Measurements from ENCODE around the gene FSTL4.
"Not testable (repeated sequence)": the region's sequence is repeated elsewhere in the genome, so short reads cannot be mapped to it uniquely, and the experiment has no call there.

The FSTL4 gene

DNA sequence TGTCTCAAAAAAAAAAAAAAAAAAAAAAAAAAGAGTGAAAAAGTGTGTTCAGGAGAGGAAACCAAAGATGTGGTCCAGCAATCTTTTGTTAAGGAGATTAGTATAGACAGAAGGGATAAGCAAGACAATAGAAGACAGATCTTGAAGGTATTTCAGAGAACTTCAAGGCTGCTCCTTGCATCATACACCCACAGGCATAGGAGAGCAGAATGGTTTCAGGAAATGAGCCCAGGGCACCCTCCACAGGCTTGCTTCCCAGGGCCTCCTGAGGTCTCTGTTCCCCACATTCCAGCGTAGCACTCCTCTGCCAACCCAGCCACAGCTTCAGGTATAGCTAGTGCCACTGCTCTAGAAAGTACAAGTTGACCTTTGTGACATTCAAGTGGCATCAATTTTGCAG is 65.8 kb downstream of the FSTL4 start:
- no peak for DNase-seq

DNA sequence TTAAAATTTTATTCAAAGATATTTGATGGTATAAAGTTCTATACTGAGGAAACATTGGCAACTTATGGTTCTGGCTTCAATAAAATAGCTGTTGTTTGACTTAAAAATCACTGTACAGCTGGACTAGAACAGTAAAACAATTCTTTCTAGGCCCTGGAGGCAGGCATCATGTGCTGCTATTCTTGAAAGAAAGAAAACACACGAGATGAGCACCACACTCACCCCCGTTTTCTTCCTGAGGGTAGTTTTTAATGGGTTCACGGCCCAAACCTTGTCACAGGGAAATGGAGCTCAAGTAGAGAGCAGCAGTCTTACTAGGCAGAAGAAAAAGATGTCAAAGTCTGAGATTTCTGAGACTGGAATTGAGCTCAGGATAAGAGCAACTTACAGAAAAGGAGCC is 68.0 kb downstream of the FSTL4 start:
- DNase-seq, result no peak

- no peak for DNase-seq
These were observed 72.5 kb downstream of the FSTL4 start for GRCh38 chr5:133539818-133540217.

DNA sequence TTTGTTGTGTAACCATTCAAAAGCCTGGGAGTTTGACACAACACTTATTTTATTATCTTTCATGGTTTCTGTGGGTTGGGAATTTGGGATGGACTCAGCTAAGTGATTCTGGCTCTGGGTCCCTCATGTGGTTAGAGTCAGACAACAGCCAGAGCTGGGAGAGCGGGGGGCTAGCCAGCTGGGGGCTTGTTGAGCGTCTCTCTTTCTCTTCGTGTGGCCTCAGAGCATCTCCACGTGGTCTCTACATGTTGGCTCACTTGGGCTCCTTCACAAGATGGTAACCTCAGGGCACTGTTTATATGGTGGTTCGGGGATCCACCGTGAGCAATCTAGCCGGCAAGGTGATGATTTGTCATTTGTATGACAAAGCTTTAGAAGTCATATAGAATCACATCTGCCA is 73.6 kb downstream of the FSTL4 start:
- no peak for DNase-seq

DNA sequence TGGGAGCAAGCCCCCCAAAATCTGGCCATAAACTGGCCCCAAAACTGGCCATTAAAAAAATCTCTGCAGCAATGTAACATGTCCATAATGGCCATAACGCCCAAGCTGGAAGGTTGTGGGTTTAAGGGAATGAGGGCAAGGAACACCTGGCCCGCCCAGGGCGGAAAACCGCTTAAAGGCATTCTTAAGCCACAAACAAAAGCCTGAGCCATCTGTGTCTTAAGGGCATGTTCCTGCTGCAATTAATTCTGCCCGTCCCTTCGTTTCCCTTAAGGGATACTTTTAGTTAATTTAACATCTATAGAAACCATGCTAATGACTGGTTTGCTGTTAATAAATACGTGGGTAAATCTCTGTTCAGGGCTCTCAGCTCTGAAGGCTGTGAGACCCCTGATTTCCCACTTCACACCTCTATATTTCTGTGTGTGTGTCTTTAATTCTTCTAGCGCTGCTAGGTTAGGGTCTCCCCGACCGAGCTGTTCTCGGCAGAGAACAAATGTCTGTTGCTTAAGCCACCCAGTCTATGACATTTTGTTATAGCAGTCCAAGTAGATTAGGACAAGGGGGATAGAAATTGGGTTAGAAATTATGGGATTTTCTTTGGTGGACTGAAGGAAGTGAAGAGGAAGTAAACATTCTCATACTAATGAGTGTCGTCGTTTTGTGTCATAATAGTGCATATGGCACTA is 77.0 kb downstream of the FSTL4 start:
- not testable (repeated sequence) for DNase-seq

- no peak for DNase-seq
These were observed 77.8 kb downstream of the FSTL4 start for GRCh38 chr5:133534566-133534965.

DNA sequence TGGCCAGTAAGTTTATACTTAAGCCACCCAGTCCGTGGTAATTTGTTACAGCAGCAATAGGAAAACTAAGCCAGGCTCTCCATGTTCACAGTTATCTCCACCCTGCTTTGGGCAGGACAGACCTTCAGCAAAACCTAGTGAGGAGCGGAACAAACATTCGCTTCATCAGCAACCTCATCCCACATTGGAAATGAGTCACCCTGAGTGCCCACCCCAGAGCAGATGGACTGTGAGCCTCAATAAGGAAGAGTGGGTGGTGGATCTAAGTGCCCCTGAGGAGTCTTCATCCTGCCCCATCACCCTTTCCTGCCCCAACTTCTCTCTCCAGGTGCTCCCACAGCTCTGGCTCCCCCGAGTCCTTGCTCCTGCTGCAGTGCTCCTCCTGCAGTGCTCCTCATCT is 78.8 kb downstream of the FSTL4 start:
- DNase-seq, result no peak

DNA sequence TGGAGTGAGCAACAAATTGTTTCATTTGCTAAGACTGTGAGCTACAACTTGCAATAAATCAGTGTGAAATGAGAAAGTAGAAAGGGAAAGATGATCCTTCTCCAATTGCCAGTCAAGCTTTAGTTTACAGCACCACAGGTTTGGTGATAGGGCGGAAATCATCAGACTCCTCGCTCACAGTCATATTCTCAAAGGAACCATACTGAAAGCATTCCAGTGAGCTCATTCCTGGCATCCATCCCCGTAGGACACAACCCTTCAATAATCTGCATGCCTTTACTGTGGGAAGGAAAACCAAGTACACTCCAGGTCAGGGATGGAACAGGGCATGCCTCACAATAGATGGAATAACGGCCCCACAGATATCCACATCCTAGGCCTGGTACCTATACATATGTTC is 80.7 kb downstream of the FSTL4 start:
- no peak for DNase-seq

DNA sequence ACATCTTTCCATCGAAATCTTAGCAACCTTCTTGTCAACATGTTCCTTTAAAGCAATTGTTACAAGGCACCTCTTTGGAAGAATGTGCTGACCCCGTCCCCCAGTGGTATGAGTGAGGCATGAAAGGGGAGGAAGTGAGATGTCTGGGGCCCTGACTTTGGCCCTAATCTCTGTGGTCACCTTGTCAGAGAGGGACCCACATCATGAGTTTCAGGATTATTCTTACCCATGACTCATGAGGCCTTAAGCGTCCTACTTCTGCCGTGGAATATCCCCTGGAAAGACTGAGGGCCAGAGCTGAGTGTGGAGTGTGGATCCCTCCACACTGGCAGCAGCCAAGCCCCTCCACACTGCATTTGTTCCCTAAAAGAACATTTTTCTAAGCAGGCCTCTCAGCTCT is 81.2 kb downstream of the FSTL4 start:
- no peak for DNase-seq

GRCh38 chr5:133530270-133530669 is 82.1 kb downstream of the FSTL4 start:
- no peak for DNase-seq

DNA sequence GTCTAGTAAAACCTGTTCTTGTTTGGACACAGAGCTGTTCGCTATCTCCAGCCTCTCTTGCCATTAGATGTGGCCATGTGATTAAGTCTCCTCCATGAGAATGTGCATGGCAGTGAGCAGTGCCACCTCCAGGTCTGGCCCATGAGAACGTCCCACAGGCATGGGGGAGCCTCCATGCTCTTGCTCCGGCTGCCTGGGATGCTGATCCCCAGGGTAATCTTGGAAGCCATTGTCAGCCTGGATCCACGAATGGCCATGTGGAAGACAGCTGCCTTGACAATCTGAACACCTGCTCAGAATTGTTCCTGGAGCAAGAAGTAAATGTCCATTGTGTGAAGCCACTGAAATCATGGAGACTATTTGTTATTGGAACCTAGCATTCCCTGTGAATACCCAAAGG is 83.5 kb downstream of the FSTL4 start:
- DNase-seq, result no peak

GRCh38 chr5:133527311-133527710 is 85.0 kb downstream of the FSTL4 start:
- no peak for DNase-seq

DNA sequence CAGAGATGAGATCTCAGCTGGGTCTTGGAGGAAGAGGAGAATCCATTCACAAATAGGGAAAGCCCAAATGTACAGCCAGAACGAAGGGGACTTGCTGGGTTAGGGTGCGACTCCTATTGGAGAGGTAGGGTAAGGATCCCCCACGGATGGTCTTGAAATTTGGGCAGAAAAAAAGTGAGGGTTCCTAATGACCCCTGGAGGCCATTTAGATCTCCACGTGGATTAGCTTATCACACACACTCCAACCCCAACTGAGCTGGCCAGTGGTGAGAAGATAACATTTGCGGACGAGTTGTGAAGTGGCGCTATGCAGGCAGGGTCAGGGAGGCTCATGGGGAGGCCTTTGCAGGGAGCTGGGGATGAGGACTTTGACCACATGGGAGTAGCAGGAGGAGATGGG is 86.0 kb downstream of the FSTL4 start:
- no peak for DNase-seq

- DNase-seq, result no peak
These were observed 87.2 kb downstream of the FSTL4 start for GRCh38 chr5:133525126-133525525.

DNA sequence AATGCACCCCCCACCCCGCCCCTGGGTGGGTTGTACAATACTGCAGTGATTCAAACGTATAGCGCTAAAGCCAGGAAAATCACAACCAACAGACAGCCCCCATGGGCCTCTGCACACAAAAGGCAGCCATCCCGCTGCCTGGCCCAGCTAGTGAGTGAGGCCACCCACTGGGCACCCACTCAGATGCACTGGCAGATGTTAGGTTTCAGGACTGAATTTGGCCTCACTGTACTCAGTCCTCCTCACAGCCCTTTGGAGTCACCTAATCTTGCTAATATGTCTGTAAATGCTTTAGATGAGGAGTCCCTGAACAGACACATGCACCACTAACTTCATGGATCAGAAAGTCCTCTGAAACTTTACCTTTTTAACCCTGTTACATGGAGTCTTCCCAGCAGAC is 87.7 kb downstream of the FSTL4 start:
- DNase-seq, result no peak

- no peak for DNase-seq
These were observed 88.3 kb downstream of the FSTL4 start for GRCh38 chr5:133523961-133524586.

GRCh38 chr5:133523013-133523658 is 89.2 kb downstream of the FSTL4 start:
- DNase-seq, result no peak

DNA sequence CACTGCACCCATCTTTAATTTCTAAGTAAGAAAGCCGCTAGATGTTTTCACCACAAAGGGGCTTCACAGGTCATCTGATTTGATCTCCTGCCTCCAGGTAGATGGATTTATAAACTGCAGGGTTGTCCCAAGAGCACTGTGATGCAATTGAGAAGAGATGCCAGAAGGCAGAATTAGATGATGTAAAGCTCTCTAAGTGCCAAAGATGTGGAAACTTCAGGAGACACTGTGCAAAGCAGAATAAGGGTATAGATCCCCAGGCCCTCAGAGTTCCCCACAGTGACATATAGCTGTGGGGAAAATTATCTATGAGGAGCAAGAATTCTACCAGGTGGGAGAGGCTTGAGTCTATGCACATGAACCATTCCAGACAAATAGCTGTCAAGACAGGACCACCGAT is 90.5 kb downstream of the FSTL4 start:
- no peak for DNase-seq

DNA sequence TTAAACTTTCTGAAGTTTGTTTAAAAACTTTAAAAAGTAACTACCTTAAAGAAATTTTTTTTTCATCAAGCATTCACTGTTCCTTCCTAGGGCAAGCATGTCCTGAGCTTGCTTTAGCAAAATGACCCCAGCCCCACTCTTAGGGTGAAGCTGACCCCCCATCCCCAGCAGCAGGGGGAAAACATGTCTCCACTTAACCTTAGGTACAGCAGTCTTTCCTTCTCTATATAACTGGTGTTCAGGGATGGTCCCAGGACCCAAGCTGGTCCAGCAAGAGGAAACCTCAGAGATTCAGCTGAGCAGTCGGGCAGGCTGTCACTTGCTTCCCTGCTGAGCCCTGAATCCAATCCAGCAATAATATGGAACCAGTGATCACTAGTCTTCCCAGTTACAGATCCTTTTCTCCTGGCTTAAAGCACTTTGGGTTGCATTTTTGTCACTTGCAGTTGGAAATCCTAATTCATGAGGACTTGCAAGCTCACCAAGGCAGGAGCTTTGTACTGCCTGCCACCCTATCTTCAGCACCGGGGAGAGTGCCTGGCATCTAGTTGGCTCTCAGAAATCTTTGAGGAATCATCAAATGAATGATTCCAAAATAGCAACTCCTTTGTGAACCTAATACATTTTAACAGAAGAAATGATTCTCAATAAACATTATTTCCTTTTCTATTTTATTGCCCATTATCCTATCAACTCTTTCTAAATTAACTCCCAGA is 91.2 kb downstream of the FSTL4 start:
- DNase-seq, result no peak

- no peak for DNase-seq
These were observed 92.3 kb downstream of the FSTL4 start for GRCh38 chr5:133520062-133520461.

DNA sequence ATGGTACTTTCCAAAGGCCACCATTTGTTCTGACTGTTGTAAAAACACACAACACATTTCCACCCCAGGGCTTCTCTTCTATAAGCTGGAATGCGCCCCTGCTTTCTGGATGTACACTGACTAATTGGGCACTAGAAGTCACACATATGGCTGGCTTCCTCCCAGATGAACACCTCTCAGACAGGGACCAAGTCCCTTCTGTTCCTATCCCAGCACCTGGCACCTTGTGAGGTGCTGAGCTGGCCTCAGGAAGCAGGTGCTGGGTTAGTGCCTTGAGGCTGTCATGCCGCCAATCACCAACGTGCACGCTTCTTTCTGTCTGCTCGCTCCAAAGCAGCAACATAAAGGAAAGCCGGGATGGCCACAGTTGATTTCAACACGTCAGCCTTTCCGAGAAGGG is 93.2 kb downstream of the FSTL4 start:
- DNase-seq, result no peak

GRCh38 chr5:133514456-133514855 is 97.9 kb downstream of the FSTL4 start:
- no peak for DNase-seq

GRCh38 chr5:133512896-133513295 is 99.4 kb downstream of the FSTL4 start:
- DNase-seq, result no peak

All from activated CD8-positive, alpha-beta memory T cell treated with anti-CD3 and anti-CD28 coated beads, Interleukin-2, amount 50 U/mL, for 48 hours (primary cell).